ENCODE measurements around the gene MOXD1.

GRCh38 chr6:132362442-132363185 is 38.7 kb downstream of the MOXD1 start:
- TF ChIP-seq POLR2A (IDR thresholded peaks at IDR 0.05) (no peak), POLR2AphosphoS5 (IDR thresholded peaks at IDR 0.05) (no peak)
- TF ChIP-seq, protein P1, sequence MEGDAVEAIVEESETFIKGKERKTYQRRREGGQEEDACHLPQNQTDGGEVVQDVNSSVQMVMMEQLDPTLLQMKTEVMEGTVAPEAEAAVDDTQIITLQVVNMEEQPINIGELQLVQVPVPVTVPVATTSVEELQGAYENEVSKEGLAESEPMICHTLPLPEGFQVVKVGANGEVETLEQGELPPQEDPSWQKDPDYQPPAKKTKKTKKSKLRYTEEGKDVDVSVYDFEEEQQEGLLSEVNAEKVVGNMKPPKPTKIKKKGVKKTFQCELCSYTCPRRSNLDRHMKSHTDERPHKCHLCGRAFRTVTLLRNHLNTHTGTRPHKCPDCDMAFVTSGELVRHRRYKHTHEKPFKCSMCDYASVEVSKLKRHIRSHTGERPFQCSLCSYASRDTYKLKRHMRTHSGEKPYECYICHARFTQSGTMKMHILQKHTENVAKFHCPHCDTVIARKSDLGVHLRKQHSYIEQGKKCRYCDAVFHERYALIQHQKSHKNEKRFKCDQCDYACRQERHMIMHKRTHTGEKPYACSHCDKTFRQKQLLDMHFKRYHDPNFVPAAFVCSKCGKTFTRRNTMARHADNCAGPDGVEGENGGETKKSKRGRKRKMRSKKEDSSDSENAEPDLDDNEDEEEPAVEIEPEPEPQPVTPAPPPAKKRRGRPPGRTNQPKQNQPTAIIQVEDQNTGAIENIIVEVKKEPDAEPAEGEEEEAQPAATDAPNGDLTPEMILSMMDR (IDR thresholded peaks at IDR 0.05), result no peak

Measured in gastroesophageal sphincter (tissue), 3 donors.